DOHH2 (cell line): ENCODE data around the gene NEU4.

Experiments used
- EZH2phosphoT487 ChIP-seq: fragments of 200-600 bp; sonication (generic); IDR thresholded peaks from 2 replicates; pipeline ENCODE4 v1.6.1; 2017; ENCODE audit warnings: borderline replicate concordance, mild to moderate bottlenecking, antibody characterized with exemption, low read length, moderate library complexity, mixed read lengths
- TF ChIP-seq, protein P1 (sequence below): fragments of 200-600 bp; sonication (generic); IDR thresholded peaks from one replicate; pipeline ENCODE4 v1.5.1; 2014; ENCODE audit warnings: antibody characterized with exemption, mild to moderate bottlenecking, low read depth, low read length; ENCODE audit not compliant: poor library complexity, severe bottlenecking

DNA sequence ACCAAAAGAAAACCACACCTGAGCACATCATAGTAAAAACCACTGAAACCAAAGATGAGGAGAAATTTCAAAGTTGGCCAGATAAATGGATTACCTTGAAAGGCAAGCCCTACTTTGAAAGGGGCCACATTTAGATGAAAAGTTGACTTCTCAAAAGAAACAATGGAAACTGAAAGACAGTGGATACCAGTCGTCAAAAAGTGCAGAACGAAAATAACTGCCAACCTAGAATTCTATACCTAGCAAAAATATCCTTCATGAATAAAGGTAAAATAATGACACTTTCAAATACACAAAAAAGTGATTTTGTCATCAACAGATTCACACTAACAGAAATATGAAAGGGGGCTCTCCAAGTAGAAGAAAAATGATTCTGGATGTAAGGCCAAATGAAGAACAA, 18.4 kb downstream of the NEU4 start:
- no peak for TF ChIP-seq EZH2phosphoT487
- TF ChIP-seq, protein P1, sequence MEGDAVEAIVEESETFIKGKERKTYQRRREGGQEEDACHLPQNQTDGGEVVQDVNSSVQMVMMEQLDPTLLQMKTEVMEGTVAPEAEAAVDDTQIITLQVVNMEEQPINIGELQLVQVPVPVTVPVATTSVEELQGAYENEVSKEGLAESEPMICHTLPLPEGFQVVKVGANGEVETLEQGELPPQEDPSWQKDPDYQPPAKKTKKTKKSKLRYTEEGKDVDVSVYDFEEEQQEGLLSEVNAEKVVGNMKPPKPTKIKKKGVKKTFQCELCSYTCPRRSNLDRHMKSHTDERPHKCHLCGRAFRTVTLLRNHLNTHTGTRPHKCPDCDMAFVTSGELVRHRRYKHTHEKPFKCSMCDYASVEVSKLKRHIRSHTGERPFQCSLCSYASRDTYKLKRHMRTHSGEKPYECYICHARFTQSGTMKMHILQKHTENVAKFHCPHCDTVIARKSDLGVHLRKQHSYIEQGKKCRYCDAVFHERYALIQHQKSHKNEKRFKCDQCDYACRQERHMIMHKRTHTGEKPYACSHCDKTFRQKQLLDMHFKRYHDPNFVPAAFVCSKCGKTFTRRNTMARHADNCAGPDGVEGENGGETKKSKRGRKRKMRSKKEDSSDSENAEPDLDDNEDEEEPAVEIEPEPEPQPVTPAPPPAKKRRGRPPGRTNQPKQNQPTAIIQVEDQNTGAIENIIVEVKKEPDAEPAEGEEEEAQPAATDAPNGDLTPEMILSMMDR, result no peak
